Activated T-helper 1 cell treated with anti-CD3 and anti-CD28 coated beads, Interleukin-2, amount 50 U/mL, for 16 hours (primary cell): Measurements from ENCODE around the gene DDX24.

ENCODE experiments used
- DNase-seq, 2 donors: peaks; one replicate each; pipeline ENCODE4 v3.0.0-alpha.2; 2020; ENCODE audit warnings: low read depth in 1 of 2, low spot score in 1 of 2

The DDX24 gene

GRCh38 chr14:94014382-94014781, 66.6 kb downstream of the DDX24 start:
- DNase-seq: no peak

- DNase-seq: no peak
These were observed 69.2 kb downstream of the DDX24 start for GRCh38 chr14:94011795-94012194.

GRCh38 chr14:94010625-94011024, 70.4 kb downstream of the DDX24 start:
- DNase-seq: no peak

- DNase-seq: no peak
These were observed 71.2 kb downstream of the DDX24 start for GRCh38 chr14:94009767-94010166.

- no peak for DNase-seq
These were observed 72.8 kb downstream of the DDX24 start for GRCh38 chr14:94008234-94008633.

GRCh38 chr14:94005324-94006073, 75.5 kb downstream of the DDX24 start:
- no peak for DNase-seq

GRCh38 chr14:94004015-94004414, 77.0 kb downstream of the DDX24 start:
- no peak for DNase-seq

- DNase-seq: no peak
These were observed 77.6 kb downstream of the DDX24 start for GRCh38 chr14:94003397-94003796.

- peak; percentile 31 to 49 for DNase-seq
These were observed 79.3 kb downstream of the DDX24 start for GRCh38 chr14:94001501-94002396.

- no peak for DNase-seq
These were observed 80.0 kb downstream of the DDX24 start for GRCh38 chr14:94001016-94001415.

GRCh38 chr14:94000267-94000666, 80.7 kb downstream of the DDX24 start:
- no peak for DNase-seq

- no peak for DNase-seq
These were observed 81.4 kb downstream of the DDX24 start for GRCh38 chr14:93999573-93999972.

- DNase-seq: no peak
These were observed 82.1 kb downstream of the DDX24 start for GRCh38 chr14:93998871-93999403.
